Measurements from ENCODE around the gene PROM2.

DNA sequence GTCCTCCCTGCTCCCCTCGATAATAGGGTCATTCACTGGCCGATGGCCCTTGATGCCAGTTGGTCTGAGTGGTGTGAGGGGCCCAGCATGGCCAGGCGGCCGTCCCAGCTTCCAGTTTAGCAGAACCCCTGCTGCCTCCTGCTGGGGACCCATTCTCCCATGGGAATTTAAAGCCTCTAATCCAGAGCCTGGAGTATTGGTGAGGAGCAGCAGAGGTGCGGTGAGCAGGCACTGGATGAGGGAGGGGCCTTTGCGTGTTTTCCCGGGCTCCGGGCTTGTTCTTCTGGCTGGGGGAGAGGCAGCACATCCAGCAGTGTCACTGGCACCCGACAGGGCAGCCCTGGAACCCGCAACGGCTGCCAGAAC, 40.3 kb downstream of the PROM2 start:
- no peak for TF ChIP-seq POLR2A (IDR thresholded peaks at IDR 0.05)
- TF ChIP-seq, protein P1, sequence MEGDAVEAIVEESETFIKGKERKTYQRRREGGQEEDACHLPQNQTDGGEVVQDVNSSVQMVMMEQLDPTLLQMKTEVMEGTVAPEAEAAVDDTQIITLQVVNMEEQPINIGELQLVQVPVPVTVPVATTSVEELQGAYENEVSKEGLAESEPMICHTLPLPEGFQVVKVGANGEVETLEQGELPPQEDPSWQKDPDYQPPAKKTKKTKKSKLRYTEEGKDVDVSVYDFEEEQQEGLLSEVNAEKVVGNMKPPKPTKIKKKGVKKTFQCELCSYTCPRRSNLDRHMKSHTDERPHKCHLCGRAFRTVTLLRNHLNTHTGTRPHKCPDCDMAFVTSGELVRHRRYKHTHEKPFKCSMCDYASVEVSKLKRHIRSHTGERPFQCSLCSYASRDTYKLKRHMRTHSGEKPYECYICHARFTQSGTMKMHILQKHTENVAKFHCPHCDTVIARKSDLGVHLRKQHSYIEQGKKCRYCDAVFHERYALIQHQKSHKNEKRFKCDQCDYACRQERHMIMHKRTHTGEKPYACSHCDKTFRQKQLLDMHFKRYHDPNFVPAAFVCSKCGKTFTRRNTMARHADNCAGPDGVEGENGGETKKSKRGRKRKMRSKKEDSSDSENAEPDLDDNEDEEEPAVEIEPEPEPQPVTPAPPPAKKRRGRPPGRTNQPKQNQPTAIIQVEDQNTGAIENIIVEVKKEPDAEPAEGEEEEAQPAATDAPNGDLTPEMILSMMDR (IDR thresholded peaks at IDR 0.05) = no peak
